PC-3 (cell line): ENCODE results near the gene HOXD11. TPM values are rescaled to one million over a fixed set of nuclear protein-coding genes. Genes with fewer than 3 reads are reported as not detected.

Experiments
- microRNA-seq: library from miRNA; unstranded; fragments of <30 nt; microRNA quantifications from one replicate; pipeline ENCODE4 v1.1.0, GENCODE V29; 2020; ENCODE audit not compliant: unreplicated experiment
- total RNA-seq: library from RNA; depleted of rRNA; stranded (reverse); fragments of >200 nt; gene quantifications from 2 replicates; pipeline ENCODE4 v1.2.3, GENCODE V29; 2014; rRNA removed

The HOXD11 gene
- total RNA-seq, 1 experiment from 2014 or later: not detected

Small RNA genes within 50 kb of the gene (microRNA-seq; reads per million reads assigned to microRNA genes)
- 3,389 reads per million, percentile 91 among the genes with 10 or more reads in this experiment for gene MIR10B

Other genes with a start within 250 kb of the HOXD11 start
- 19.5 and 21.9 TPM in 2 replicates for gene LNPK, start 105.0 kb upstream of the HOXD11 start, total RNA-seq
- not detected in 2 replicates for gene EVX2, start 23.3 kb upstream of the HOXD11 start, total RNA-seq
- 0.36 and 0.46 TPM in 2 replicates for gene HOXD13, start 14.6 kb upstream of the HOXD11 start, total RNA-seq
- not detected in 2 replicates for gene HOXD12, start 7.5 kb upstream of the HOXD11 start, total RNA-seq
- gene HOXD10, start 9.5 kb downstream of the HOXD11 start, total RNA-seq: not detected in 2 replicates
- not detected in 2 replicates for gene HOXD9, start 15.4 kb downstream of the HOXD11 start, total RNA-seq
- 1.9 and 2.9 TPM in 2 replicates for gene HOXD8, start 22.4 kb downstream of the HOXD11 start, total RNA-seq
- 0.29 and 1.8 TPM in 2 replicates for gene HOXD4, start 44.3 kb downstream of the HOXD11 start, total RNA-seq
- 3.0 and 4.4 TPM in 2 replicates for gene HOXD3, start 50.0 kb downstream of the HOXD11 start, total RNA-seq
- not detected in 2 replicates for gene HOXD1, start 81.4 kb downstream of the HOXD11 start, total RNA-seq
- 33.3 and 54.5 TPM in 2 replicates for gene MTX2, start 162.2 kb downstream of the HOXD11 start, total RNA-seq